ENCODE measurements around the gene ELFN2. TPM values are rescaled to one million over a fixed set of nuclear protein-coding genes. Genes with fewer than 3 reads are reported as not detected.

Gene ELFN2
- polyA plus RNA-seq, 1 donor from 2014 or later = 4.4 TPM

DNA sequence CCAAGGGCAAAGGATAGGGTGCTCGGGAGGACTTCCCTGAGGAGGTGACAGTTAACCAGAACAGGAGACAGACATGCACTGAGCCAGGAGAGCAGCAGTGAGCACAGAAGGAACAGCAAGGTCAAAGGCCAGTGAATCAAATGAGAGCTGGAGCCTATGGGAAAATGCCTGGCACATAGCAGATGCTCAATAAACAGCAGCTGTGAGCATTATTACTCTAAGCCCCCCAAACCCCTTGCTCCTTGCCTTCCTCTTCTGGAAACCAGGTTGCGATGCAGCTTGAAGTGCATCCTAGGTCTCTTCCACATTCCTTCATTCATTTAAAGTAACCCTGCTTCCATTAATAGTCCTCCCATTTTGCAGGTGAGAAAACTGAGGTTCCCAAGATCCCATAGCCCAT lies 13.0 kb downstream of the ELFN2 start:
- TF ChIP-seq POLR2AphosphoS5 (IDR thresholded peaks at IDR 0.05) (no peak), EZH2 (IDR thresholded peaks at IDR 0.05; ENCODE audit: borderline replicate concordance, insufficient read depth, low read length, poor library complexity, severe bottlenecking) (no peak), TAF1 (IDR thresholded peaks at IDR 0.05; ENCODE audit: low read depth) (no peak), SMC3 (conservative IDR thresholded peaks at IDR 0.05; ENCODE audit: poor library complexity) (no peak), RAD21 (conservative IDR thresholded peaks at IDR 0.05) (no peak), EP300 (conservative IDR thresholded peaks at IDR 0.05; ENCODE audit: poor library complexity, severe bottlenecking) (no peak), MXI1 (conservative IDR thresholded peaks at IDR 0.05; ENCODE audit: poor library complexity, severe bottlenecking) (no peak)
- TF ChIP-seq, protein P1, sequence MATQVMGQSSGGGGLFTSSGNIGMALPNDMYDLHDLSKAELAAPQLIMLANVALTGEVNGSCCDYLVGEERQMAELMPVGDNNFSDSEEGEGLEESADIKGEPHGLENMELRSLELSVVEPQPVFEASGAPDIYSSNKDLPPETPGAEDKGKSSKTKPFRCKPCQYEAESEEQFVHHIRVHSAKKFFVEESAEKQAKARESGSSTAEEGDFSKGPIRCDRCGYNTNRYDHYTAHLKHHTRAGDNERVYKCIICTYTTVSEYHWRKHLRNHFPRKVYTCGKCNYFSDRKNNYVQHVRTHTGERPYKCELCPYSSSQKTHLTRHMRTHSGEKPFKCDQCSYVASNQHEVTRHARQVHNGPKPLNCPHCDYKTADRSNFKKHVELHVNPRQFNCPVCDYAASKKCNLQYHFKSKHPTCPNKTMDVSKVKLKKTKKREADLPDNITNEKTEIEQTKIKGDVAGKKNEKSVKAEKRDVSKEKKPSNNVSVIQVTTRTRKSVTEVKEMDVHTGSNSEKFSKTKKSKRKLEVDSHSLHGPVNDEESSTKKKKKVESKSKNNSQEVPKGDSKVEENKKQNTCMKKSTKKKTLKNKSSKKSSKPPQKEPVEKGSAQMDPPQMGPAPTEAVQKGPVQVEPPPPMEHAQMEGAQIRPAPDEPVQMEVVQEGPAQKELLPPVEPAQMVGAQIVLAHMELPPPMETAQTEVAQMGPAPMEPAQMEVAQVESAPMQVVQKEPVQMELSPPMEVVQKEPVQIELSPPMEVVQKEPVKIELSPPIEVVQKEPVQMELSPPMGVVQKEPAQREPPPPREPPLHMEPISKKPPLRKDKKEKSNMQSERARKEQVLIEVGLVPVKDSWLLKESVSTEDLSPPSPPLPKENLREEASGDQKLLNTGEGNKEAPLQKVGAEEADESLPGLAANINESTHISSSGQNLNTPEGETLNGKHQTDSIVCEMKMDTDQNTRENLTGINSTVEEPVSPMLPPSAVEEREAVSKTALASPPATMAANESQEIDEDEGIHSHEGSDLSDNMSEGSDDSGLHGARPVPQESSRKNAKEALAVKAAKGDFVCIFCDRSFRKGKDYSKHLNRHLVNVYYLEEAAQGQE (IDR thresholded peaks at IDR 0.05; ENCODE audit: borderline replicate concordance) = no peak
- TF ChIP-seq, protein P2, sequence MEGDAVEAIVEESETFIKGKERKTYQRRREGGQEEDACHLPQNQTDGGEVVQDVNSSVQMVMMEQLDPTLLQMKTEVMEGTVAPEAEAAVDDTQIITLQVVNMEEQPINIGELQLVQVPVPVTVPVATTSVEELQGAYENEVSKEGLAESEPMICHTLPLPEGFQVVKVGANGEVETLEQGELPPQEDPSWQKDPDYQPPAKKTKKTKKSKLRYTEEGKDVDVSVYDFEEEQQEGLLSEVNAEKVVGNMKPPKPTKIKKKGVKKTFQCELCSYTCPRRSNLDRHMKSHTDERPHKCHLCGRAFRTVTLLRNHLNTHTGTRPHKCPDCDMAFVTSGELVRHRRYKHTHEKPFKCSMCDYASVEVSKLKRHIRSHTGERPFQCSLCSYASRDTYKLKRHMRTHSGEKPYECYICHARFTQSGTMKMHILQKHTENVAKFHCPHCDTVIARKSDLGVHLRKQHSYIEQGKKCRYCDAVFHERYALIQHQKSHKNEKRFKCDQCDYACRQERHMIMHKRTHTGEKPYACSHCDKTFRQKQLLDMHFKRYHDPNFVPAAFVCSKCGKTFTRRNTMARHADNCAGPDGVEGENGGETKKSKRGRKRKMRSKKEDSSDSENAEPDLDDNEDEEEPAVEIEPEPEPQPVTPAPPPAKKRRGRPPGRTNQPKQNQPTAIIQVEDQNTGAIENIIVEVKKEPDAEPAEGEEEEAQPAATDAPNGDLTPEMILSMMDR (IDR thresholded peaks at IDR 0.05; ENCODE audit: poor library complexity, severe bottlenecking) = no peak
- no peak overlapping the region for H2AFZ ChIP-seq (ENCODE audit: low read depth, low read length)
- no peaks in the 10 kb centered on the region for H4K20me1 ChIP-seq (ENCODE audit: insufficient read depth)
- no peaks in the 10 kb centered on the region for H3K36me3 ChIP-seq (ENCODE audit: insufficient read depth, low read length)
- no peaks in the 10 kb centered on the region for H3F3A ChIP-seq (ENCODE audit: insufficient read depth, low read length, poor library complexity, severe bottlenecking)
- H3K4me3 ChIP-seq (ENCODE audit: low read length) = no peak overlapping the region
- no peaks in the 10 kb centered on the region for H3K9me2 ChIP-seq (ENCODE audit: insufficient read depth, low read length)
- peaks cover 10% of the 10 kb centered on the region for H3K27me3 ChIP-seq (ENCODE audit: insufficient read depth, low read depth, low read length)
- no peak overlapping the region for H3K9ac ChIP-seq (ENCODE audit: low read length)
- H3K4me2 ChIP-seq (ENCODE audit: low read length) = no peak overlapping the region
- H3K27ac ChIP-seq (ENCODE audit: low read length) = no peak overlapping the region
- H3K79me2 ChIP-seq (replicated peaks; ENCODE audit: insufficient read depth, low read length) = no peaks in the 10 kb centered on the region
- no peaks in the 10 kb centered on the region for H3K9me3 ChIP-seq (ENCODE audit: low read length)

DNA sequence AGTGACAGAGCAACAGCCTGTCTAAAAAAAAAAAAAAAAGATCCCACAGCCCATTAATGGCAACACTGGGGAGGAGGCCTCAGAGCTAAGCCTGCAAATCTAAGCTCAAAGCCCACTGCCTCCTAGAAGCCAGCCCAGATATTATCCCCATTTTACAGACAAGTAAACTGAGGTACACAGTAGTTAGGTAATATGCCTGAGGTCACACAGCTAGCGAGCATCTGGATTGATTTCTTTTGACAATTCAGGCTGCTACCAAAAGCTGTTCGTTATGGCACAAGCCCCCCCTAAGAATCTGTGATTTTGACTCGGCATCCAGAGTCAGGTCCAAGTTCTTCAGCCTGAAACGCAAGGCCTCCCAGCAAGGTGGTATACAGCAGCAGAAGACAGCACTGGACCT lies 13.7 kb downstream of the ELFN2 start:
- Histone ChIP-seq H2AFZ (ENCODE audit: low read depth, low read length) (no peak overlapping the region), H3K9me2 (ENCODE audit: insufficient read depth, low read length) (no peaks in the 10 kb centered on the region), H3K4me2 (ENCODE audit: low read length) (no peak overlapping the region), H3F3A (ENCODE audit: insufficient read depth, low read length, poor library complexity, severe bottlenecking) (no peaks in the 10 kb centered on the region), H4K20me1 (ENCODE audit: insufficient read depth) (no peaks in the 10 kb centered on the region), H3K27me3 (ENCODE audit: insufficient read depth, low read depth, low read length) (peaks cover 2% of the 10 kb centered on the region), H3K4me3 (ENCODE audit: low read length) (no peak overlapping the region), H3K79me2 (replicated peaks; ENCODE audit: insufficient read depth, low read length) (no peaks in the 10 kb centered on the region), H3K9ac (ENCODE audit: low read length) (no peak overlapping the region), H3K9me3 (ENCODE audit: low read length) (no peaks in the 10 kb centered on the region), H3K27ac (ENCODE audit: low read length) (no peak overlapping the region), H3K36me3 (ENCODE audit: insufficient read depth, low read length) (no peaks in the 10 kb centered on the region)
- TF ChIP-seq EZH2 (IDR thresholded peaks at IDR 0.05; ENCODE audit: borderline replicate concordance, insufficient read depth, low read length, poor library complexity, severe bottlenecking) (no peak), EP300 (conservative IDR thresholded peaks at IDR 0.05; ENCODE audit: poor library complexity, severe bottlenecking) (no peak), SMC3 (conservative IDR thresholded peaks at IDR 0.05; ENCODE audit: poor library complexity) (no peak), RAD21 (conservative IDR thresholded peaks at IDR 0.05) (no peak), POLR2AphosphoS5 (IDR thresholded peaks at IDR 0.05) (no peak), MXI1 (conservative IDR thresholded peaks at IDR 0.05; ENCODE audit: poor library complexity, severe bottlenecking) (no peak), TAF1 (IDR thresholded peaks at IDR 0.05; ENCODE audit: low read depth) (no peak)
- TF ChIP-seq, protein P2 (IDR thresholded peaks at IDR 0.05; ENCODE audit: poor library complexity, severe bottlenecking) = no peak
- TF ChIP-seq, protein P1 (IDR thresholded peaks at IDR 0.05; ENCODE audit: borderline replicate concordance) = no peak

Data from neural cell (in vitro differentiated cells).